ENCODE data around the gene TCFL5.

Gene TCFL5

DNA sequence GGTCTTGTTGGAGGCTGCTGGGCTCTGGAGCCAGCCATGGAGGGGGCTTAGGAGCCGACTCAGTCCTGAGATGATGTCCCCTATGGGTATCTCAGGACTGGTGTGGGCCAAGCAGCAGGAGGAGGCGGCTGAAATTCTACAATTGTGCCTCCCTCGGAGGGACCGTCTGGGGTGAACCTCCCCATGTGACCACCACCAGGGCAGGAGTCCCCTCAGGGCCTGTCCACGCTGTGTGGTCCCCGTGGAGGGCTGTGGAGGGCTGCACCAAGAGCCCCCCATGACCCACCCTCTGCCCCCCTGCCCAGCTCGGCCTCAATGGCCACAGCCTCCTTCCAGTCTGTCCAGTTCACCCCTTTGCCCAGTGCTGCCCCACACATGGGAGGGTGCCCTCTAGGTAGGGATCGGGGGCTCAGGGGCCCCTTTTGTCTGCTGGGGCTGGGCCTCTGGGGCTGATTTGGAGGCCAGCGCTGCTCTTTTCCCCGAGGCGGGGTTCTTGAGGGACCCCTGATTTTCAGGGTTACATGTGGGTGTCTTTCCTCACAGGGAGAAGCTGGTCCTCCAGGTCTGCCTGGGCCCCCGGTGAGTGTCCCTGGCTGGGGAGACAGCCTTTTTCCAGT lies 43.5 kb downstream of the TCFL5 start:
- H3K4me3 ChIP-seq (ENCODE audit: insufficient read depth in 1 of 2, low read depth in 1 of 2, low read length in 2 of 2), result no peak overlapping the region
- peaks cover 4% of the 10 kb centered on the region for H3K79me1 ChIP-seq (replicated peaks; ENCODE audit: low read length, poor library complexity, severe bottlenecking)
- H3K27me3 ChIP-seq (ENCODE audit: control insufficient read depth in 1 of 2, insufficient read depth in 1 of 2, low read length in 2 of 2), result peaks cover 25 to 40% of the 10 kb centered on the region in 2 experiments
- no peak overlapping the region for H2BK120ac ChIP-seq (ENCODE audit: low read depth, low read length)
- H4K8ac ChIP-seq (ENCODE audit: low read length), result no peak overlapping the region
- no peaks in the 10 kb centered on the region for H3K9me3 ChIP-seq (ENCODE audit: control insufficient read depth, low read length)
- no peak overlapping the region for H3K27ac ChIP-seq (ENCODE audit: low read length, poor library complexity, severe bottlenecking)
- no peak overlapping the region for H3K4ac ChIP-seq (ENCODE audit: low read depth in 1 of 2, low read length in 2 of 2)
- H2AK5ac ChIP-seq (ENCODE audit: low read length, severe bottlenecking), result peak overlapping the region; percentile 23
- no peak overlapping the region for H2BK5ac ChIP-seq (ENCODE audit: low read depth, low read length, poor library complexity, severe bottlenecking)
- DNase-seq, result no peak
- H3K14ac ChIP-seq (ENCODE audit: low read length in 2 of 2), result no peak overlapping the region
- H4K91ac ChIP-seq (ENCODE audit: low read length), result no peak overlapping the region
- H3K9ac ChIP-seq (ENCODE audit: low read length), result no peak overlapping the region
- H2AFZ ChIP-seq (ENCODE audit: low read depth, low read length), result no peak overlapping the region
- H3K18ac ChIP-seq (ENCODE audit: low read depth in 1 of 2, low read length in 2 of 2), result peak overlapping the region in 1 of 2 experiments; percentile 2
- H3K23ac ChIP-seq (ENCODE audit: low read length in 2 of 2), result no peak overlapping the region
- WGBS, result 88% methylated on average over 12 of the region's 12 CpGs
- H2BK15ac ChIP-seq (ENCODE audit: low read depth, poor library complexity, severe bottlenecking), result no peak overlapping the region
- H2BK12ac ChIP-seq (ENCODE audit: low read length in 2 of 2), result no peak overlapping the region
- no peak overlapping the region for H3K4me2 ChIP-seq (ENCODE audit: low read length, poor library complexity, severe bottlenecking)
- peaks cover 51% of the 10 kb centered on the region for H3K4me1 ChIP-seq (ENCODE audit: control insufficient read depth, insufficient read depth, low read depth, low read length)
- H3K36me3 ChIP-seq (ENCODE audit: control insufficient read depth in 1 of 2, insufficient read depth in 2 of 2, low read depth in 1 of 2, low read length in 2 of 2), result peaks cover 0 to 16% of the 10 kb centered on the region in 2 experiments

- H2BK120ac ChIP-seq (ENCODE audit: low read depth, low read length), result no peak within 1 kb of the TSS
- peaks cover 7 to 25% of the 10 kb centered on the region in 2 experiments for H3K36me3 ChIP-seq (ENCODE audit: control insufficient read depth in 1 of 2, insufficient read depth in 2 of 2, low read depth in 1 of 2, low read length in 2 of 2)
- H3K9me3 ChIP-seq (ENCODE audit: control insufficient read depth, low read length), result no peaks in the 10 kb centered on the region
- H2BK12ac ChIP-seq (ENCODE audit: low read length in 2 of 2), result no peak within 1 kb of the TSS
- H4K91ac ChIP-seq (ENCODE audit: low read length), result no peak within 1 kb of the TSS
- H3K9ac ChIP-seq (ENCODE audit: low read length), result no peak within 1 kb of the TSS
- peak within 1 kb of the TSS; percentile 86 for H2BK15ac ChIP-seq (ENCODE audit: low read depth, poor library complexity, severe bottlenecking)
- H3K27me3 ChIP-seq (ENCODE audit: control insufficient read depth in 1 of 2, insufficient read depth in 1 of 2, low read length in 2 of 2), result peaks cover 25 to 40% of the 10 kb centered on the region in 2 experiments
- H3K4ac ChIP-seq (ENCODE audit: low read depth in 1 of 2, low read length in 2 of 2), result no peak within 1 kb of the TSS
- H3K4me1 ChIP-seq (ENCODE audit: control insufficient read depth, insufficient read depth, low read depth, low read length), result peaks cover 50% of the 10 kb centered on the region
- peaks cover 4% of the 10 kb centered on the region for H3K79me1 ChIP-seq (replicated peaks; ENCODE audit: low read length, poor library complexity, severe bottlenecking)
- no peak within 1 kb of the TSS for H2AK5ac ChIP-seq (ENCODE audit: low read length, severe bottlenecking)
- H3K14ac ChIP-seq (ENCODE audit: low read length in 2 of 2), result peak within 1 kb of the TSS in 1 of 2 experiments; percentile 28
- H3K4me2 ChIP-seq (ENCODE audit: low read length, poor library complexity, severe bottlenecking), result peak within 1 kb of the TSS; percentile 64
- DNase-seq, result no peak
- no peak within 1 kb of the TSS for H3K27ac ChIP-seq (ENCODE audit: low read length, poor library complexity, severe bottlenecking)
- no peak within 1 kb of the TSS for H4K8ac ChIP-seq (ENCODE audit: low read length)
- no peak within 1 kb of the TSS for H2AFZ ChIP-seq (ENCODE audit: low read depth, low read length)
- 17% methylated on average over 55 of the region's 108 CpGs for WGBS
- H3K23ac ChIP-seq (ENCODE audit: low read length in 2 of 2), result no peak within 1 kb of the TSS
- H3K18ac ChIP-seq (ENCODE audit: low read depth in 1 of 2, low read length in 2 of 2), result no peak within 1 kb of the TSS
- H3K4me3 ChIP-seq (ENCODE audit: insufficient read depth in 1 of 2, low read depth in 1 of 2, low read length in 2 of 2), result peak within 1 kb of the TSS; percentile 25 to 33
- no peak within 1 kb of the TSS for H2BK5ac ChIP-seq (ENCODE audit: low read depth, low read length, poor library complexity, severe bottlenecking)
Observed at GRCh38 chr20:62816884-62817873, 44.4 kb downstream of the TCFL5 start, which contains the start of gene COL9A3. Gene COL9A3 (plus strand): TSS chr20:62817050. CDS start chr20:62817065, 15 bp downstream.

DNA sequence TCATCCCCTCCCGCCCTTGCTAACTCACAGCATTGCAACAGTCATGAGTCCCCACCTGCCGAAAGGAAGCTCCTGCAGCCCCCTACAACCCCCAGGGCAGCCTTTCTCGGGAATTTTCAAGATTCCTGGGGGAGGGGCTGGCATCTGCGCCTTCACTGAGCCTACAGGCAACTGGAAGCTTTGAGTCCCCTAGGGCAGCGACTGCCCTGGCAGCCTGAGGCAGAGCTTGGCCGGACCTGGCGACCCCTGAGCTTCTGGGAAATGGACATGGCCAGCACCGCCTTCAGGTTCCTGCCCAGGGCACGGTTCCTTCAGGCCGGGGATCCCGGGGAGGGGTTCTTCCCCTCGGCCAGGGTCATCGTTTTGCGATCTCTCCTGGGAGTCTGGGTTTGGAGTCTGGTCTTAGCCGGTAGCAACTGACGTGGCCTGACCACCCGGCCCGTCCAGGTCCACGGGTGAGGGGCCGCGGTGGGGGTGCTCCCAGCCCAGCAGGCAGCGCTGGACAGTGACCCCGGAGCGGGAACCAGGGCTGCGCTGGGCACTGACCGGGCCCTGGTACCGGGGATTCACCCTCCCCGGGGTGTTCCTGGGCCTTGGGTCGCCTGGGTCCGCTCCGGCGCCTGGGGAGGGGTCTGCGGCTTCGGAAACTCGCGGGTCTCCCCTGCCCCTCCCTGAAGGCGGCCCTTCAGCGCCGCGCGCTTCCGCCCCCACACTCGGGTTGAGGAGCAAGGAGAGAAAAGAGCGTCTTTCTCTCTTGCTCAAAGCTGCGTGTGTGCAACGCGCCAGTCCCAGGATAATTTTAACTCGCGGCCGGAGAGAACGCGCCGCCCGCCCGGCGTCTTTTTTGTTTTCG lies 45.4 kb downstream of the TCFL5 start:
- H3K9me3 ChIP-seq (ENCODE audit: control insufficient read depth, low read length), result no peaks in the 10 kb centered on the region
- peak overlapping the region; percentile 64 for H3K4me2 ChIP-seq (ENCODE audit: low read length, poor library complexity, severe bottlenecking)
- no peak overlapping the region for H3K27ac ChIP-seq (ENCODE audit: low read length, poor library complexity, severe bottlenecking)
- 4% methylated on average over 52 of the region's 57 CpGs for whole genome bisulfite sequencing
- no peak overlapping the region for H3K18ac ChIP-seq (ENCODE audit: low read depth in 1 of 2, low read length in 2 of 2)
- H3K9ac ChIP-seq (ENCODE audit: low read length), result no peak overlapping the region
- peak; percentile 50 for DNase-seq
- no peak overlapping the region for H2AFZ ChIP-seq (ENCODE audit: low read depth, low read length)
- H2BK5ac ChIP-seq (ENCODE audit: low read depth, low read length, poor library complexity, severe bottlenecking), result no peak overlapping the region
- no peak overlapping the region for H2AK5ac ChIP-seq (ENCODE audit: low read length, severe bottlenecking)
- peak overlapping the region in 1 of 2 experiments; percentile 28 for H3K14ac ChIP-seq (ENCODE audit: low read length in 2 of 2)
- no peak overlapping the region for H4K8ac ChIP-seq (ENCODE audit: low read length)
- peak overlapping the region; percentile 86 for H2BK15ac ChIP-seq (ENCODE audit: low read depth, poor library complexity, severe bottlenecking)
- peak overlapping the region in 1 of 2 experiments; percentile 54 for H3K23ac ChIP-seq (ENCODE audit: low read length in 2 of 2)
- peaks cover 50% of the 10 kb centered on the region for H3K4me1 ChIP-seq (ENCODE audit: control insufficient read depth, insufficient read depth, low read depth, low read length)
- no peak overlapping the region for H3K4ac ChIP-seq (ENCODE audit: low read depth in 1 of 2, low read length in 2 of 2)
- no peak overlapping the region for H2BK120ac ChIP-seq (ENCODE audit: low read depth, low read length)
- H3K79me1 ChIP-seq (replicated peaks; ENCODE audit: low read length, poor library complexity, severe bottlenecking), result peaks cover 4% of the 10 kb centered on the region
- H2BK12ac ChIP-seq (ENCODE audit: low read length in 2 of 2), result no peak overlapping the region
- peaks cover 14 to 34% of the 10 kb centered on the region in 2 experiments for H3K36me3 ChIP-seq (ENCODE audit: control insufficient read depth in 1 of 2, insufficient read depth in 2 of 2, low read depth in 1 of 2, low read length in 2 of 2)
- H3K27me3 ChIP-seq (ENCODE audit: control insufficient read depth in 1 of 2, insufficient read depth in 1 of 2, low read length in 2 of 2), result peaks cover 25 to 40% of the 10 kb centered on the region in 2 experiments
- peak overlapping the region; percentile 25 to 33 for H3K4me3 ChIP-seq (ENCODE audit: insufficient read depth in 1 of 2, low read depth in 1 of 2, low read length in 2 of 2)
- H4K91ac ChIP-seq (ENCODE audit: low read length), result no peak overlapping the region

Data from mesenchymal stem cell (in vitro differentiated cells and primary cell).